ENCODE results near the gene KCTD21. TPM values are rescaled to one million over a fixed set of nuclear protein-coding genes. Genes with fewer than 3 reads are reported as not detected.

The KCTD21 gene
- total and polyA plus RNA-seq, 10 of the 15 experiments (the other 5 are each of a cell fraction or from before 2014, with no cell fraction given), result 0.63 to 5.4 (median 3.6) TPM

DNA sequence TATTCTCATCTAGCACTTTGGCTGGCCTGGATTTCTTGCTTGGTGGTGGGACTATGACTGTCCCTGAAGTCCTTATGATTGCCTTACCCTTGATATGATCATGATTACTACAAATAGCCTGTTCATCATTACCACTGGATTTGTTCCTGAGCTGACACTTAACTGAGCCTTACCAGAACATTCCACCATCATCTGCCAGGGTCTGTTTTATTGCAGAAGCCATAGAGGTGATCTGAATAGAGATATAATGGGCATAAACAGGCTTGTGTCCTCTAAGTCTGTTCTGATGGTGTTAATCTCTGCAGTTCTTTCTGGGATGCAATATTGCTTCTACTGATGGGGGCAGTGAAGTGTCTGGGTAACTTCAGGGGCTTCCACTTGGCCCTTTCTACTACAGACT is 36.6 kb downstream of the KCTD21 start (continued):
- TF ChIP-seq, protein P1, sequence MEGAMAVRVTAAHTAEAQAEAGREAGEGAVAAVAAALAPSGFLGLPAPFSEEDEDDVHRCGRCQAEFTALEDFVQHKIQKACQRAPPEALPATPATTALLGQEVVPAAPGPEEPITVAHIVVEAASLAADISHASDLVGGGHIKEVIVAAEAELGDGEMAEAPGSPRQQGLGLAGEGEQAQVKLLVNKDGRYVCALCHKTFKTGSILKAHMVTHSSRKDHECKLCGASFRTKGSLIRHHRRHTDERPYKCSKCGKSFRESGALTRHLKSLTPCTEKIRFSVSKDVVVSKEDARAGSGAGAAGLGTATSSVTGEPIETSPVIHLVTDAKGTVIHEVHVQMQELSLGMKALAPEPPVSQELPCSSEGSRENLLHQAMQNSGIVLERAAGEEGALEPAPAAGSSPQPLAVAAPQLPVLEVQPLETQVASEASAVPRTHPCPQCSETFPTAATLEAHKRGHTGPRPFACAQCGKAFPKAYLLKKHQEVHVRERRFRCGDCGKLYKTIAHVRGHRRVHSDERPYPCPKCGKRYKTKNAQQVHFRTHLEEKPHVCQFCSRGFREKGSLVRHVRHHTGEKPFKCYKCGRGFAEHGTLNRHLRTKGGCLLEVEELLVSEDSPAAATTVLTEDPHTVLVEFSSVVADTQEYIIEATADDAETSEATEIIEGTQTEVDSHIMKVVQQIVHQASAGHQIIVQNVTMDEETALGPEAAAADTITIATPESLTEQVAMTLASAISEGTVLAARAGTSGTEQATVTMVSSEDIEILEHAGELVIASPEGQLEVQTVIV (IDR thresholded peaks at IDR 0.05; ENCODE audit: borderline replicate concordance, partially characterized antibody), result no peak

DNA sequence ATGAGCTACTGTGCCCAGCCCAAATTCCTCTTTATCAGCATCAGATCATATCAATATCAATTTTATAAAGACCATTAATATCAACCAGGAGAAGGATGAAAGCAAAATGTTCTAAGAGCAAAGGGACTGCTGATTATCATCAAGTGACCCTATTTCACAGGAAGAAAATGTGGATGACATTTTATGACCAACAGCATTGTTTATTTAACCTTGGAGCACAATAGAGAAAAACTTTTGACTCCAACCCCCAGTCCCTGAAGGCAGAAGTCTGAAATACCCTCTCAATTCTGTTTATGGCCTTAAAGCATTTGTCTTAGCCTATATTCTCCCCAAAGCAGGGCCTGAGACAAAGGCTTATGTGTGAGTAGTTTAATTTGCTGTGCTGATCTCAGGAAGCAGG is 37.7 kb downstream of the KCTD21 start:
- TF ChIP-seq CHD2 (IDR thresholded peaks at IDR 0.05; ENCODE audit: borderline replicate concordance, low read depth, low read length), result no peak
- TF ChIP-seq, protein P2, sequence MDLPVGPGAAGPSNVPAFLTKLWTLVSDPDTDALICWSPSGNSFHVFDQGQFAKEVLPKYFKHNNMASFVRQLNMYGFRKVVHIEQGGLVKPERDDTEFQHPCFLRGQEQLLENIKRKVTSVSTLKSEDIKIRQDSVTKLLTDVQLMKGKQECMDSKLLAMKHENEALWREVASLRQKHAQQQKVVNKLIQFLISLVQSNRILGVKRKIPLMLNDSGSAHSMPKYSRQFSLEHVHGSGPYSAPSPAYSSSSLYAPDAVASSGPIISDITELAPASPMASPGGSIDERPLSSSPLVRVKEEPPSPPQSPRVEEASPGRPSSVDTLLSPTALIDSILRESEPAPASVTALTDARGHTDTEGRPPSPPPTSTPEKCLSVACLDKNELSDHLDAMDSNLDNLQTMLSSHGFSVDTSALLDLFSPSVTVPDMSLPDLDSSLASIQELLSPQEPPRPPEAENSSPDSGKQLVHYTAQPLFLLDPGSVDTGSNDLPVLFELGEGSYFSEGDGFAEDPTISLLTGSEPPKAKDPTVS (IDR thresholded peaks at IDR 0.05; ENCODE audit: low read depth, low read length), result no peak
- FAIRE-seq, result no peak
- POLR2A ChIA-PET, result no interaction called here

More for the DNA sequence above, 37.7 kb downstream of the KCTD21 start:
- in situ Hi-C loops (cut with MboI), result no loop called here
- Histone ChIP-seq H2AFZ (ENCODE audit: control insufficient read depth, low read depth, low read length) (no peak overlapping the region), H3K9me3 (replicated peaks; ENCODE audit: control insufficient read depth, insufficient read depth, low read length) (no peaks in the 10 kb centered on the region), H4K20me1 (ENCODE audit: control insufficient read depth, insufficient read depth) (no peaks in the 10 kb centered on the region), H3K4me1 (ENCODE audit: control insufficient read depth, insufficient read depth, low read length) (no peaks in the 10 kb centered on the region), H3K27me3 (replicated peaks in 1 of 2; ENCODE audit: control insufficient read depth in 2 of 2, insufficient read depth in 2 of 2, low read length in 1 of 2) (no peaks in the 10 kb centered on the region), H3K9ac (ENCODE audit: control insufficient read depth, insufficient read depth, low read length) (no peak overlapping the region), H3K36me3 (ENCODE audit: control insufficient read depth in 2 of 2, insufficient read depth in 2 of 2, low read length in 1 of 2) (no peaks in the 10 kb centered on the region; a peak in 1 of 4 replicates), H3K4me3 (no peak overlapping the region), H3K4me2 (ENCODE audit: control insufficient read depth, insufficient read depth) (no peak overlapping the region), H3K79me2 (ENCODE audit: control insufficient read depth, insufficient read depth, low read length) (no peaks in the 10 kb centered on the region), H3K27ac (ENCODE audit: control insufficient read depth, insufficient read depth) (no peak overlapping the region)
- ChIA-PET CTCF (interaction anchor here (1.8 kb wide), 1 partner anchor 414 kb away, joined by 6 read pairs; no protein-coding TSS in a partner anchor), RAD21 (ENCODE audit: unreplicated experiment) (interaction anchor here (0.7 kb wide), 1 partner anchor 414 kb away, joined by 3 read pairs; no protein-coding TSS in a partner anchor), SMC1A (ENCODE audit: uncharacterized antibody, unreplicated experiment) (no interaction called here)
- BruUV-seq (replicated peaks), result no TSS peak
- intact Hi-C loops (cut with micrococcal nuclease; ENCODE audit: unreplicated experiment), result no loop called here
- no peak for DNase-seq (ENCODE audit: low read depth, low spot score)
- no peak for ATAC-seq

Measured in GM12878 (cell line).